GM12891 (cell line): Measurements from ENCODE around the gene RUVBL1.

Experiments used
- DNase-seq: peaks from one replicate; pipeline ENCODE4 v3.0.0; 2011; ENCODE audit warnings: low spot score; ENCODE audit not compliant: insufficient read length
- FAIRE-seq: peaks from 2 replicates; lab custom pipeline; 2011; peaks lifted over from hg19 to GRCh38; lab: Jason Lieb, UNC
- PAX5 ChIP-seq: IDR thresholded peaks from 2 replicates; pipeline ENCODE4 v1.6.1; 2011; ENCODE audit warnings: low read length, moderate library complexity, mild to moderate bottlenecking; ENCODE audit not compliant: insufficient read depth, severe bottlenecking
- POLR2A ChIP-seq: IDR thresholded peaks from 2 replicates; pipeline ENCODE4 v1.6.1; 2011; ENCODE audit warnings: low read depth, low read length, control low read depth
- POLR2AphosphoS5 ChIP-seq: IDR thresholded peaks from 2 replicates; pipeline ENCODE4 v1.6.1; 2011; ENCODE audit warnings: low read depth, low read length, control low read depth
- POU2F2 ChIP-seq: IDR thresholded peaks from 2 replicates; pipeline ENCODE4 v1.6.1; 2011; ENCODE audit warnings: low read depth, mild to moderate bottlenecking, control low read depth, low read length, moderate library complexity
- SPI1 ChIP-seq: IDR thresholded peaks from 2 replicates; pipeline ENCODE4 v1.6.1; 2011; ENCODE audit warnings: low read depth, low read length, control low read depth
- TAF1 ChIP-seq: IDR thresholded peaks from 2 replicates; pipeline ENCODE4 v1.6.1; 2011; ENCODE audit warnings: low read depth, low read length, control low read depth

RUVBL1 gene

DNA sequence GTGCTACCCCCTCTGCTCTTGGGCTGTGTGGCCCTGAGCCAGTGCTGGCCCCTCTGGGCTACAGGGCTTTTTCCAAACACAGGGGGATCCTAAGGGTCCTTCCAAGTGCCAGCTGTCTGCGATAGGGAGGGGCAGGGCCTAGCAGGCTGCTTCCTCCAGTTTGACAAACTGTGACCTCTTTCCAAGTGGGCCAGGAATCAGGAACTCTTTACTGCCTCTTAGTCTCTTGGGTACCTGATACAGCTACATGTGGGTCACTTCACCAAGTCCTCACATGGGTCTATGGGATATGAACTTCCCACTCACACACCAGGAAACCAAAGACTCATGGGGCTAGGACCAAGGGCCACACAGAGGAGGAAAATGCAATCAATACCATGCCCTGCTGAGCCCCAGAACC is 45.9 kb downstream of the RUVBL1 start:
- FAIRE-seq (no peak), DNase-seq (no peak)
- no peak for TF ChIP-seq TAF1
- no peak for TF ChIP-seq POU2F2
- TF ChIP-seq SPI1 = no peak
- no peak for TF ChIP-seq POLR2AphosphoS5
- TF ChIP-seq PAX5 = no peak
- no peak for TF ChIP-seq POLR2A

DNA sequence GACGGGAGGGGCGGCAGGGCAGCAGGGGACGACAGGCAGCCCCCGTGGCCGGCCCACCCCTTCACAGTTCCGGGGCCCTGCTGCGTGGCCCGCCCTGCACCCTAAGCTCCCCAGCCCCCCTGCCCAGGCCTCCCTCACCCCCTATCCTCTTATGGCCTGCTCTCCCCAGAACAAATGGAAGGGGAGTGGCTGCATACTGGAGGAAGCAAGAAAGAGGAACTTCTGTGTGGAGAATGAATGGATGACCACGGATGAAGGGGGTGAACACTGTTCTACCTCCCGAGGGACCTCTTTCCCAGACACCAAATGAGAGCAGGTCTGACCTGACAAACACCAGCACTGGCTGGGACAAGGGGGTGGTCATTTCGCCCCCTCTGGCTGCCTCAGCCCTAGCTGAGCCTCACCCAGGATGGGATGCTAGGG is 46.4 kb downstream of the RUVBL1 start:
- peak; percentile 62 for FAIRE-seq
- DNase-seq = no peak

DNA sequence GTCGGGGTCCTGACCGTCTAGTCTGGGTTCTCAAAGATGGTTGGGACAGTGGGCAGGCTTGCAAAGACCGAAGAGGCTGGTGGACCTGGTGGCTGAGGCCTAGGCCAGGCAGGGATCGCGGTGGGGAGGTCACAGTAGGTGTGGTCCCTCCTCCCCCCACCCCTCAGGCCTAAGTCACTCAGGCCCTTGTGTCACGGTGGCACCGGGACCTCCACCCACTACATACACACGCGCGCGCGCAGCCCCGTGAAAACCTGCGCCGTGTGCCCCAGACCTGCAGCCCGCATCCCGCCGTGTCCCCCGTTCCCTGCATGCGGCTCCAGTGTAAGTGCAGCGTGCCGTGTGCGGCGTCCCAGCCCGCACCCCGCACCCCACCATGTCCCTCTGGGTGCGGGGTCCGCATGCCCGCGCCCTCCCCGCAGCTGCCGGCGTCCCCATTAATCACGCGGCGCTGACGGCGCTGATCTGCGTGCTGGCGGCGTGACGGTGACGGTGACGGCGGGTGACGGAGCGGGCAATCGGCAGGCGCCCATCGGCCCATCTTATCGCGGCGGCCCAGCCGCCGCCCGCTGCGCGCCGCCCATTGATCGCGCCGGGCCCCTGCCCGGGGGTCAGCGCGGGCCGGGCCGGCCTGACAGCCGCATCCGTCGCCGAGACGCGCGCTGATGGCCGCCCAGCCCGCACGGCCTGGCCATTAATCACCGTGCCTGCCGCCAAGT is 47.0 kb downstream of the RUVBL1 start:
- no peak for TF ChIP-seq PAX5
- no peak for TF ChIP-seq SPI1
- no peak for TF ChIP-seq POU2F2
- TF ChIP-seq POLR2A = no peak
- TF ChIP-seq POLR2AphosphoS5 = no peak
- no peak for TF ChIP-seq TAF1
- DNase-seq (no peak), FAIRE-seq (peak; percentile 54)

More for the DNA sequence above, 46.4 kb downstream of the RUVBL1 start:
- TF ChIP-seq POU2F2 = no peak

DNA sequence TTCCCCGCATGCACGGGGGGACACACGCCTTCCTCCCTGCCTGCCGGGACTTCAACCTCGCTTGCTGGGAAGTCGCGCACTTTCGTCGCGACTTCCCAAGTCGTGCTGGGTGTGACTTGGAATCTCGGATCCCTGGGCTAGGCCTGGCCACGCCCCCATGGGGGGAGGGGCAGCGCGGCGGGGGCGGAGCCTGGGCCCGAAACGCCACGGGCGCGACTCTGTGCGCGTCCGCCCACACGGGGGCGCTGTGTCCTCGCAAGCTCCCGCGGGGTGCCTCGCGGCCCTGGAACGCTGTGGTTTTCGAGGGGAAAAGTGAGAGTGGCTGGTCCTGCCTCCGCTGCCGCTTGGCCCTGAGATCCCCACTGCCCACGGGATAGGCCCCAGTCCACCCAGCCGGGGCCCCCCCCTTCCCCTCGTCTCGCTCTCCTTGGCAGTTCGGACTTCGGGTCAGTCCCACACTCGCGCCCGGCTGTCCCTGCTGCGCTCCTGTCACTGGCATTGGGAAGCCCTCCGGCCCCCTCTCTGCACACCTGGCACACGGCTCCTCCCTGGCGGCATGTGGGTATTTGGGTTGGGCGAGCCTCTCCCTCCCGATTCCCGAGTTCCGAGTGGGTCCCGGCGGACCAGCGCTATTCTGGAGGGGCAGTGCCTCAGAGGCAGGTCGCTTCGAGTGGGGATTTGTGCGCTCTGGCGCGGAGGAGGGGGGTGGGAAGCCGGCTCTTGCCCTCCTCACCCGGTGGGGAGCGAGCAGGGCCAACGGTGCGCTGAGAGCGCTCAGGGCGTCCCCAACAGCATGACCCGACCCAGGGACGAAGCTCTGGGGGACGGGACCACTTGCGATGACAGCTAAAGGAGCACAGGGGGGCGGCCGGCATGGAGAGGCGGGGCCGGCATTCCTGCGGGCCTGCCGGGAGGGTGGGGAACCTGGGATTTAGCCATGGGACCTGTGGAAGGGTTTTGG is 47.8 kb downstream of the RUVBL1 start:
- peak; percentile 76 for DNase-seq
- FAIRE-seq = peak; percentile 97
- TF ChIP-seq POLR2A (no peak), POU2F2 (peak; percentile 61; the same call in 1 of the 2 replicates)

DNA sequence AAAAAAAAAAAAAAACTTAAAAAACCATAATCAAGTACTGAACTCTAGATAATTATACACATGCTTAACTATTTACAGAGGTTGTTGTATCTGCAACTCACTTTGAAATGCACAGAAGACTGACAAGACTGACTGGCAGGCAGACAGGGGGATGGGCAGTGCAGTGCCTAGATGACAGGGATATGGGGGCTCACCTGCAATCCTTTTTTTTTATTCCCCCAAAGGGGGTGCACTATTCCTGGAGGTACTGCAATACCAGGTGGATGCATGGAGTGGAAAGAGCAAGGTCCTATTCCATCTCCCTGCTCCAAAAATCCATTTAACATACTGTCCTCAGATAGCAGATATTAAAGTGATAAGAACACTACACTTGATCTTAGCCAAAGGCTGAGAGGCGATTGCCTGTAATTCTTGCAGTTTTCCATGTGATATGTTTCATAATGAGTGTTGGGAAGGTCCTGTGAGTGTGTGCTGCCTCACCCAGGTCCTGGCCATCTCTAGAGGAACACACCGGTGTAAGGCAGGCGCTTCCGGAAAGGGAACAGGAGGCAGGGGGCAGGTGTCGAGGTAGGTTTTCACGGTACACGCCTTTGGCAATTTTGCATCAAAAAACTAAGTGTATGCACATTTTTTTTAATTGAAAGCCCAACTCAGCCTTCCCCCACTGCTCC is 48.6 kb downstream of the RUVBL1 start:
- TF ChIP-seq POLR2A = 0 out of 2 replicates have a peak, but pooled peaks have one; percentile 6
- no peak for TF ChIP-seq PAX5
- no peak for TF ChIP-seq SPI1
- DNase-seq (no peak), FAIRE-seq (no peak)

DNA sequence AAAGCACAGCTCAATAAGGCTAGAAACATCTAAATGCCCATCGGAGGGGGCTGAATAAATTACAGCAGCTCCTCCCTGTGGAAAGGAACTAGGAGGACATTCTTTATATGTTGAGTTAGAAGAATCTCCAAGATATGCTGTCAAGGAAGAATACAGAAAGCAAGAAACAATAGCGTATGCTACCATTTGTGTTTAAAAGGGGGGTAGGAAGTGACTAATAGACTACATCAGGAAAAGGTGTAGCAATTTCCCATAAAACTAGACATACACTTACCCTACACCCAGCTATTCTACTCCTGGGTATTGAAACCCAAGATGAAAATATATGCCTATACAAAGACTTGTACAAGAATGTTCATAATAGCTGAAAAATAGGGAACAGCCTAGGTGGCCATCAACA is 49.8 kb downstream of the RUVBL1 start:
- DNase-seq (no peak), FAIRE-seq (peak; percentile 52)
- no peak for TF ChIP-seq TAF1
- no peak for TF ChIP-seq SPI1
- no peak for TF ChIP-seq POU2F2
- TF ChIP-seq POLR2A = no peak
- TF ChIP-seq PAX5 = no peak
- TF ChIP-seq POLR2AphosphoS5 = no peak

DNA sequence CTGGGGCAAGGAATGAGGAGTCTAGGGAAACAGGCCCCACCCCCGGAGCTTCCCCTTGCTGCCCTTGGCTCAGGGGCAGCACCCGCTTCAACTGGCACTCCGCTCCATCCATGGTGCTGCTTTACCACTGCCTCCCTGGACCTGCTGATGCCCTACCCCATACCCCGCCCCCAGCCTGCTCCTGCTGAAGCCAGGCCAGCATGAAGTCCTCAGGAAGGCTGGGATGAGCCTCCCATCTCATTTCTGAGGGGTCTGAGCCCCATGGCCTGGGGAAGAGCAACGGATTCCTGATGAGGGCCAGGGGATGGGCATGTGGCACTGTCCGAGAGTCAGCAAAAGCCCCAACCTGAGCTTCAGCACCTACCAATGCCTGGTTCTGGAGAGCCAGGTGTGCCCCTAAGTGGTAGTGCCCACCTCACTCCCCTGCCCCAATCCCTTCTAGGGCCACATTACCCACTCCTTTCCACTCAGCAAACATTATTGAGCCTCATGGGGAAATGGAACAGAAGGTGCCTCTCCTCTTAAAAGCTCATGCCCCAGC is 50.4 kb downstream of the RUVBL1 start:
- FAIRE-seq (no peak), DNase-seq (no peak)
- peak; percentile 46; the same call in 1 of the 2 replicates for TF ChIP-seq POLR2AphosphoS5
- TF ChIP-seq SPI1 = no peak

DNA sequence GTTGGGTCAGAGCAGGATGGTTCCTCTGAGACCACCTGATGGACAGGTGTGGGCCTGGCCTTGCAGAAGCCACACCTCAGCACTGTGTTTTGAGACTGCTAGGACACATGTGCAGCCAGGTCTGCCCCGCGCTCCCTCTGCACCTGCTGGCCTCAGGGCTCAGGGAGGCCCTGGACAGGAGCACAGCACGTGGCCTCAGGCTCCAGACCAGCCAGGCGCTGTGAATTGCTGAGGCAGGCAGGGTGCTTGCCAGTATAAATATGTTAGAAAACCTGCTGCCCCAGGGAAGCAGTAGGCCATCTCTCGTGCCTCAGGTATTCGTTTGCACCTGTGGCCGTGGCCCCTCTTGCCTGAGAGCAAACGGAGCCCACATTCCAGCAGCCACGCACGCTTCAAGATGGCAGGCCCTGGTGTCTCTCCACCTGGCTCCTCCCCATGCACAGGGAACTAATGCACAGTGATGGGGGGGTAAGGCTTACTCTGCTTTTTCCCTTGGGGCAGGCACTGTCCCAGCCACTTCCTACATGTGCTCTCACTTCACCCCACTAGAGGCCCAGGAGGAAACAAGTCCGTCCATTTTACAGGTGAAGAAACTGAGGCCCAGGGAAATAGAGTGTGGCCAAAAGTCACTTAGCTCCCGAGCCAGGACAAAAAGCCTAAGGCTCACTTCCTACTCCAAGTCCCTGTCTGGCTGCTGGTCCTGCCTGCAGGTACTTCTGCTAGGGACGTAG is 51.0 kb downstream of the RUVBL1 start:
- TF ChIP-seq TAF1 (no peak), SPI1 (no peak), POLR2A (no peak), POU2F2 (no peak), PAX5 (no peak), POLR2AphosphoS5 (no peak)
- FAIRE-seq (no peak), DNase-seq (no peak)
